Body of pancreas (tissue), 4 donors: ENCODE results near the gene STARD3. TPM values are rescaled to one million over a fixed set of nuclear protein-coding genes. Genes with fewer than 3 reads are reported as not detected.

ENCODE experiments used
- ATAC-seq: fragments of 150-250 bp; one replicate; pipeline ENCODE4 v1.9.1; 2016
- DNase-seq, 4 donors: peaks; one replicate each; pipeline ENCODE4 v3.0.0-alpha.2; 2019
- H3K27ac ChIP-seq, 4 donors: fragments of 200-600 bp; sonication (generic); 1 replicate in 3 of 4; 2 replicates in 1 of 4; pipeline versions ENCODE4 v1.5.1 to v1.6.1; 2016 to 2019; ENCODE audit warnings: mild to moderate bottlenecking in 1 of 4, mixed read lengths in 1 of 4, moderate library complexity in 1 of 4
- H3K27me3 ChIP-seq, 2 donors: fragments of 200-600 bp; sonication (generic); one replicate each; pipeline ENCODE4 v1.6.0; 2016; ENCODE audit warnings: mild to moderate bottlenecking in 1 of 2
- H3K36me3 ChIP-seq, 2 donors: fragments of 200-600 bp; sonication (generic); replicated peaks in 1 of 2; 2 replicates each; pipeline ENCODE4 v1.5.1; 2016; ENCODE audit warnings: low read depth in 2 of 2; ENCODE audit not compliant: insufficient read depth in 1 of 2
- H3K4me1 ChIP-seq: fragments of 200-600 bp; sonication (generic); one replicate; pipeline ENCODE4 v1.6.0; 2016
- H3K4me3 ChIP-seq, 2 donors: fragments of 200-600 bp; sonication (generic); 1 replicate in 1 of 2; 2 replicates in 1 of 2; pipeline ENCODE4 v1.5.1; 2016 to 2019
- H3K9me3 ChIP-seq, 3 donors: fragments of 200-600 bp; sonication (generic); 1 replicate in 2 of 3; 2 replicates in 1 of 3; pipeline ENCODE4 v1.5.1; 2016
- POLR2A ChIP-seq, 3 donors: fragments of 450-650 bp; IDR thresholded peaks; one replicate each; pipeline ENCODE4 v1.6.1; 2016; ENCODE audit warnings: antibody characterized with exemption in 3 of 3, mild to moderate bottlenecking in 2 of 3
- WGBS, 2 donors: methylation state at CpG; one replicate each; pipeline ENCODE4 v1.1.5; 2017; 5-methylcytosine and 5-hydroxymethylcytosine counted together
- intact Hi-C: fragments of 100-400 bp; cut with DNase I; formaldehyde crosslinking; loops from one replicate; pipeline ENCODE4 v1.15.1; 2023
- total RNA-seq, 2 donors: library from RNA; depleted of rRNA; stranded (reverse); fragments of >200 nt; gene quantifications; one replicate each; pipeline ENCODE4 v1.1.0, GENCODE V29; 2016
- TF ChIP-seq, protein P1 (sequence below), 7 experiments: fragments of 450-650 bp in 4 of 7; fragments of 200-600 bp in 3 of 7; sonication (generic) in 3 of 7; IDR thresholded peaks; one replicate each; pipeline ENCODE4 v1.5.1; 2016 to 2019; ENCODE audit warnings: antibody characterized with exemption in 7 of 7

Gene STARD3
- total RNA-seq, 2 donors from 2014 or later = 30.1 to 63.9 TPM

DNA sequence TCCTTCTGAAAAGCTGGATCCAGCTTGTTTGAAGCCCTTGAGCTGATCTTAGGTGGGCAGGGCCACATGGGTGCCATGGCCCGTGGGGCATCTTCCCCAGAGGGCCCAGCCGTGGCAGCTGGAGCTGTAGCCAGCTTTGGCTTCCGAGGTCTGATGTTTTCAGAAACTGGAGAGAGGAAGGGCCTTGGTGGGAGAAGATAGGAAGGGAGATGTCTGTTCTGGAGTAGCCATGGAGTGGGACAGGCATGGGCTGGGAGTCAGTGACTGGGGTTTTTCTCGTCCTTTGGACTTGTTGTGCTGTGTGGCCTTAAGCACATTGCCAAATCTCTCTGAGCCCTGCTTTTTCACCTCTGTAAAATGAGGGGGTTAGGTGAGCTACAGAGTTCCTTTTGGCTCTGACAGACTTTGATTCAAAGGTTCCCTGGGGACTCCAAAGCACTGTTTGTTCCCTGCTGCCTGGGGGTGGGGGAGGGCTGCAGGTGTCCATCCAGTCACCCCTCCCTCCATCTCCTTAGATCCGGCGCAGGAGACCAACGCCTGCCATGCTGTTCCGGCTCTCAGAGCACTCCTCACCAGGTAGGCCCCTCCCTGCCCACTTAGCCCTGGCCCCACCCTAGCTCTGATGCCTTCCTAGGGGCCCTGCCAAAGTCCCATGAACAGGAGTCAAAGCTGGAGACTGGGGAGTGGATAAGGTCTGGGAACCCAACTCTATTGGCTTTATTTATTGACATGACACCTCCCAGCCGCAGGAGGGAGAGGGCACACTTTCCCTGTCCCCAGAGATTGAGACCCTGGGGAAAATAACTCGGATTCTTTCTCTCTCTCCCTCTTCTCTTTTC lies 8.1 kb upstream of the STARD3 start:
- Histone ChIP-seq H3K9me3 (no peaks in the 10 kb centered on the region), H3K27me3 (peaks cover 0 to 11% of the 10 kb centered on the region in 2 donors), H3K27ac (peak overlapping the region in 3 of 4 donors; percentile 70 to 87 (median 85)), H3K4me1 (peaks cover 70% of the 10 kb centered on the region), H3K4me3 (no peak overlapping the region), H3K36me3 (no peaks in the 10 kb centered on the region)
- 43 to 56% methylated on average over 8 to 10 of the region's 10 CpGs for WGBS, 2 donors
- no peak for TF ChIP-seq POLR2A (IDR thresholded peaks at IDR 0.05)
- TF ChIP-seq, protein P1, sequence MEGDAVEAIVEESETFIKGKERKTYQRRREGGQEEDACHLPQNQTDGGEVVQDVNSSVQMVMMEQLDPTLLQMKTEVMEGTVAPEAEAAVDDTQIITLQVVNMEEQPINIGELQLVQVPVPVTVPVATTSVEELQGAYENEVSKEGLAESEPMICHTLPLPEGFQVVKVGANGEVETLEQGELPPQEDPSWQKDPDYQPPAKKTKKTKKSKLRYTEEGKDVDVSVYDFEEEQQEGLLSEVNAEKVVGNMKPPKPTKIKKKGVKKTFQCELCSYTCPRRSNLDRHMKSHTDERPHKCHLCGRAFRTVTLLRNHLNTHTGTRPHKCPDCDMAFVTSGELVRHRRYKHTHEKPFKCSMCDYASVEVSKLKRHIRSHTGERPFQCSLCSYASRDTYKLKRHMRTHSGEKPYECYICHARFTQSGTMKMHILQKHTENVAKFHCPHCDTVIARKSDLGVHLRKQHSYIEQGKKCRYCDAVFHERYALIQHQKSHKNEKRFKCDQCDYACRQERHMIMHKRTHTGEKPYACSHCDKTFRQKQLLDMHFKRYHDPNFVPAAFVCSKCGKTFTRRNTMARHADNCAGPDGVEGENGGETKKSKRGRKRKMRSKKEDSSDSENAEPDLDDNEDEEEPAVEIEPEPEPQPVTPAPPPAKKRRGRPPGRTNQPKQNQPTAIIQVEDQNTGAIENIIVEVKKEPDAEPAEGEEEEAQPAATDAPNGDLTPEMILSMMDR (IDR thresholded peaks at IDR 0.05) = no peak
- peak in 3 of 4 donors; percentile 22 to 51 (median 45) for DNase-seq
- intact Hi-C loops = no loop called here
- ATAC-seq = peak; percentile 5

DNA sequence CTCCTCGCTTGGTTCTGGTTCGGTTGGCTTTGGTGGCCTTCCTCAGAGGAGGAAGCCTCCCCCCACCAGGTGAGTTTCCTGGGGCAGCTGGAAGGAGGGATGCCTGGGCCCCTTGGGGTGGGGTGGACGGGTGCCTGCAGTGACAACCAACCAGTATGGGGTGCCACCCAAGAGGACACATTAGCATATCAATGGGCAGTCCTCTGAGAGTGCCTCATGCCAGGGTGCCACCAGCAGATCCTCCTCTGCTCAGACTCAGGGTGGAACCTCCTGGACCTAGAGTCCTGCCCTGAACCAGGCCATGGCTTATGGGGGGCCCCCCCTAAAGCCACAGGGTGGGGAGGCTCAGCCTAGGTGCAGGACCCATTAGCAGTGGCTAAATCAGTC lies 7.5 kb upstream of the STARD3 start:
- WGBS, 2 donors = 48 to 54% methylated on average over 3 of the region's 3 CpGs
- ATAC-seq (no peak), DNase-seq (no peak)
- H3K9me3 ChIP-seq = no peaks in the 10 kb centered on the region
- no peak overlapping the region for H3K4me3 ChIP-seq
- peaks cover 76% of the 10 kb centered on the region for H3K4me1 ChIP-seq
- H3K36me3 ChIP-seq = no peaks in the 10 kb centered on the region
- intact Hi-C loops = no loop called here
- TF ChIP-seq, protein P1 (IDR thresholded peaks at IDR 0.05) = no peak
- no peak for TF ChIP-seq POLR2A (IDR thresholded peaks at IDR 0.05)
- peaks cover 0 to 11% of the 10 kb centered on the region in 2 donors for H3K27me3 ChIP-seq
- H3K27ac ChIP-seq = peak overlapping the region in 3 of 4 donors; percentile 70 to 87 (median 85)

DNA sequence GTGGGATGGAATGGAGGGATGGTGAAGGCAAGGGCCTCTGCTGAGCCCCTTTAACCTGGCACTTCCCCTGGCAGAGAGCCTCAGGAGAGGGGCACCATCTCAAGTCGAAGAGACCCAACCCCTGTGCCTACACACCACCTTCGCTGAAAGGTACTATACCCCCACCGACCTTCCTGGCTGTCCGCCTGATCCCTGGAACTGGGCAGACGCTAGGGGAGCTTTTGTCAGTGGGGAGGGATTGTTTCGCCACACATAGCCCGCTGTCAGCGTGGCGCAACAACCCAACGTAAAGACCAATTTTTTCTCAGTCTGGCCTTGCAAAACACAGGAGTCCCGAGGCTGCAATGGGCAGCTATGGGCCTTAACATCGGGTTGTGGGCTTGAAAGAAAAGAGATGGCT lies 7.0 kb upstream of the STARD3 start:
- DNase-seq = no peak
- H3K4me3 ChIP-seq = no peak overlapping the region

DNA sequence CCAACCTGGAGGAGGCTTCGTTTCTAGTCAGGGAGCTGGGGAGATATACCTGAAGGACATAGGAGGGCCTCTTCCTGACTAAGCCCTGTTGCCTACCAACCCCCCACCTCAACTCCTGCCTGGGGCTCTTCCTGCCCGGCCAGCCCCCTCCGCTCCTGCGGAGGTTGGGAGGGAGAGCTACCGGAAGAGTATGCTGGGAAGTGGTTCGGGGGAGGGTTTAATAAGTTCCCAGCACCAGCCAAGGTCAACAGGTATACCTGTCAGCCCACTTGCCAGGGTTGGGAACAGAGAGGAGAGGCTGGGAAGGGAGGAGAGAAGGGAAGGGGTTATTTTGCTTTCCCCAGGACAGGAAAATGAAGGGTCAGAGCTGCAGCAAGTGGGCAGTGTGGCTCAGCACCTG lies 5.5 kb upstream of the STARD3 start:
- peaks cover 0 to 9% of the 10 kb centered on the region in 2 donors for H3K27me3 ChIP-seq
- TF ChIP-seq, protein P1 (IDR thresholded peaks at IDR 0.05) = no peak
- TF ChIP-seq POLR2A (IDR thresholded peaks at IDR 0.05) = peak in 2 of 3 donors; percentile 23 to 67
- no peaks in the 10 kb centered on the region for H3K9me3 ChIP-seq
- peak overlapping the region; percentile 75 to 87 (median 85) for H3K27ac ChIP-seq
- no peaks in the 10 kb centered on the region for H3K36me3 ChIP-seq
- H3K4me3 ChIP-seq = no peak overlapping the region
- peak in 3 of 4 donors; percentile 55 to 74 (median 67) for DNase-seq
- H3K4me1 ChIP-seq = peaks cover 70% of the 10 kb centered on the region
- intact Hi-C loops = no loop called here
- 7 to 16% methylated on average over 6 of the region's 6 CpGs for WGBS, 2 donors
- peak; percentile 52 for ATAC-seq

More for the DNA sequence above, 7.0 kb upstream of the STARD3 start:
- intact Hi-C loops = no loop called here
- TF ChIP-seq, protein P1 (IDR thresholded peaks at IDR 0.05) = no peak
- TF ChIP-seq POLR2A (IDR thresholded peaks at IDR 0.05) = no peak
- ATAC-seq = no peak
- peak overlapping the region in 3 of 4 donors; percentile 70 to 87 (median 85) for H3K27ac ChIP-seq
- no peaks in the 10 kb centered on the region for H3K9me3 ChIP-seq
- peaks cover 0 to 11% of the 10 kb centered on the region in 2 donors for H3K27me3 ChIP-seq
- no peaks in the 10 kb centered on the region for H3K36me3 ChIP-seq
- peaks cover 80% of the 10 kb centered on the region for H3K4me1 ChIP-seq
- WGBS, 2 donors = 50 to 55% methylated on average over 12 of the region's 12 CpGs
